MM.1S (cell line): ENCODE measurements around the gene MCL1.
A peak's percentile ranks its signal among the peaks of the same experiment; 100 is the strongest.

Source experiments
- DNase-seq: peaks from one replicate; pipeline ENCODE4 v3.0.0-alpha.2; 2015
- H2AFZ ChIP-seq: fragments of 300-600 bp; sonication (generic); 2 replicates; pipeline ENCODE4 v1.6.0; 2016; ENCODE audit warnings: antibody characterized with exemption, low read length
- H3F3A ChIP-seq: fragments of 300-600 bp; sonication (generic); 2 replicates; pipeline ENCODE4 v1.6.1; 2016; ENCODE audit warnings: mild to moderate bottlenecking, antibody characterized with exemption, low read length, moderate library complexity, mixed read lengths; ENCODE audit not compliant: insufficient read depth
- H3K27ac ChIP-seq: fragments of 300-600 bp; sonication (generic); 2 replicates; pipeline ENCODE4 v1.5.1; 2016; ENCODE audit warnings: mild to moderate bottlenecking, low read length
- H3K27me3 ChIP-seq: fragments of 300-600 bp; sonication (generic); replicated peaks from 2 replicates; pipeline ENCODE4 v1.6.0; 2016; ENCODE audit warnings: low read length; ENCODE audit not compliant: insufficient read depth
- H3K36me3 ChIP-seq: fragments of 300-600 bp; sonication (generic); replicated peaks from 2 replicates; pipeline ENCODE4 v1.6.1; 2016; ENCODE audit warnings: mild to moderate bottlenecking, low read length, mixed read lengths; ENCODE audit not compliant: insufficient read depth
- H3K4me1 ChIP-seq: fragments of 300-600 bp; sonication (generic); 2 replicates; pipeline ENCODE4 v1.6.1; 2016; ENCODE audit warnings: low read length, mixed read lengths
- H3K4me2 ChIP-seq: fragments of 300-600 bp; sonication (generic); 2 replicates; pipeline ENCODE4 v1.6.0; 2016; ENCODE audit warnings: low read depth, low read length
- H3K4me3 ChIP-seq: fragments of 300-600 bp; sonication (generic); 2 replicates; pipeline ENCODE4 v1.5.1; 2016; ENCODE audit warnings: low read length, mixed read lengths
- H3K79me2 ChIP-seq: fragments of 300-600 bp; sonication (generic); 2 replicates; pipeline ENCODE4 v1.6.1; 2016; ENCODE audit warnings: mixed run types, low read length, mixed read lengths
- H3K9ac ChIP-seq: fragments of 300-600 bp; sonication (generic); 2 replicates; pipeline ENCODE4 v1.6.1; 2016; ENCODE audit warnings: low read length, mixed read lengths
- H3K9me2 ChIP-seq: fragments of 300-600 bp; sonication (generic); replicated peaks from 2 replicates; pipeline ENCODE4 v1.6.1; 2016; ENCODE audit warnings: mild to moderate bottlenecking, low read length, mixed read lengths; ENCODE audit not compliant: insufficient read depth
- H3K9me3 ChIP-seq: fragments of 300-600 bp; sonication (generic); replicated peaks from 2 replicates; pipeline ENCODE4 v1.6.1; 2016; ENCODE audit warnings: mild to moderate bottlenecking, low read length, mixed read lengths; ENCODE audit not compliant: insufficient read depth
- H4K20me1 ChIP-seq: fragments of 300-600 bp; sonication (generic); 2 replicates; pipeline ENCODE4 v1.6.1; 2016; ENCODE audit warnings: mild to moderate bottlenecking, low read length, moderate library complexity, mixed read lengths; ENCODE audit not compliant: insufficient read depth
- EZH2 ChIP-seq: fragments of 300-600 bp; sonication (generic); optimal IDR thresholded peaks from 2 replicates; pipeline ENCODE3; 2017; ENCODE audit warnings: low read depth, mild to moderate bottlenecking, antibody characterized with exemption, low read length, mixed read lengths
- EZH2phosphoT487 ChIP-seq: fragments of 300-600 bp; sonication (generic); IDR thresholded peaks from 2 replicates; pipeline ENCODE4 v1.6.1; 2018; ENCODE audit warnings: antibody characterized with exemption, low read length
- TF ChIP-seq, protein P1 (sequence below): fragments of 300-600 bp; sonication (generic); IDR thresholded peaks from 2 replicates; pipeline ENCODE4 v1.5.1; 2016; ENCODE audit warnings: antibody characterized with exemption, low read length, mixed read lengths

Gene MCL1

DNA sequence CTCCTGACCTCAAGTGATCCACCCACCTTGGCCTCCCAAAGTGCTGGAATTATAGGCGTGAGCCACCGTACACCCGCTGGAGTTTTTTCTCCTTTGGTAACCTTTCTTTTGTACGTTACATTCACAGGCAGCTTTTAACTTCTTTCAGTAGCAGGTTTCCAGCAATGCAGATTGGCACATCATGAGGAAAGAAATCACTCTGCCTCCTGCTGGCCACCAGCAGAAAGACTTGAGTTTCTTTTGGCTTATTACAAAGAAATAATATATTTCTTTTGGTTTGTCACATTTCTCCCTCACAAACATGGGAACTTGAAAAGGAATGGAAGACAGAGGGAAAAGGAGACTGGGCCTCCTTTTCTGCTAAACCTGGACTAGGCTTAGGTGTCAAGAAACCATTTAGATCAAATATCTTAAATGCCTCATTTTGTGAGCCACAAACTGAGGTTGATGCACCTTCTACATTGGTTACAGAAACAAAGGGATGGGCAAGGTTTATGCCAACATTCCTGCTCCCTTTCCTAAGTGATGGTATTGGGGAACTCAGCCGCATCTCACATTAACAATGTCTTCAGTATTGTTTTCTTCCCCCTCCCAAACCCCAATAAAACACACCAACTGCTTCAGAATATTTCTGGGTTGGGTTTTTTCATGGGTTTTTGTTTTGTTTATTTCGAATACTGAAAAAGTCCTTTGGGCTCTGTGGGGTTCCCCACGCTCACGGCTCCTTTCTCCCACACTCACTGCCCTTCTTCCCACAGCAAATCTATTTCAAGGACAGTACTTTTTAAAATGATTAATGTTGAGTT, 42.3 kb upstream of the MCL1 start:
- Histone ChIP-seq H3F3A (peaks cover 17% of the 10 kb centered on the region), H3K4me2 (no peak overlapping the region), H3K9me2 (no peaks in the 10 kb centered on the region), H3K9me3 (no peaks in the 10 kb centered on the region), H4K20me1 (no peaks in the 10 kb centered on the region), H3K4me1 (0 out of 2 replicates have a peak, but pooled peaks cover 4% of the 10 kb centered on the region), H3K79me2 (peaks cover 48% of the 10 kb centered on the region), H3K27ac (peak overlapping the region; percentile 25; the same call in 1 of the 2 replicates), H3K36me3 (peaks cover 24% of the 10 kb centered on the region; the same call in 1 of the 2 replicates), H3K4me3 (no peak overlapping the region), H3K9ac (no peak overlapping the region), H2AFZ (no peak overlapping the region), H3K27me3 (no peaks in the 10 kb centered on the region)
- TF ChIP-seq, protein P1, sequence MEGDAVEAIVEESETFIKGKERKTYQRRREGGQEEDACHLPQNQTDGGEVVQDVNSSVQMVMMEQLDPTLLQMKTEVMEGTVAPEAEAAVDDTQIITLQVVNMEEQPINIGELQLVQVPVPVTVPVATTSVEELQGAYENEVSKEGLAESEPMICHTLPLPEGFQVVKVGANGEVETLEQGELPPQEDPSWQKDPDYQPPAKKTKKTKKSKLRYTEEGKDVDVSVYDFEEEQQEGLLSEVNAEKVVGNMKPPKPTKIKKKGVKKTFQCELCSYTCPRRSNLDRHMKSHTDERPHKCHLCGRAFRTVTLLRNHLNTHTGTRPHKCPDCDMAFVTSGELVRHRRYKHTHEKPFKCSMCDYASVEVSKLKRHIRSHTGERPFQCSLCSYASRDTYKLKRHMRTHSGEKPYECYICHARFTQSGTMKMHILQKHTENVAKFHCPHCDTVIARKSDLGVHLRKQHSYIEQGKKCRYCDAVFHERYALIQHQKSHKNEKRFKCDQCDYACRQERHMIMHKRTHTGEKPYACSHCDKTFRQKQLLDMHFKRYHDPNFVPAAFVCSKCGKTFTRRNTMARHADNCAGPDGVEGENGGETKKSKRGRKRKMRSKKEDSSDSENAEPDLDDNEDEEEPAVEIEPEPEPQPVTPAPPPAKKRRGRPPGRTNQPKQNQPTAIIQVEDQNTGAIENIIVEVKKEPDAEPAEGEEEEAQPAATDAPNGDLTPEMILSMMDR = peak; percentile 82
- TF ChIP-seq EZH2phosphoT487 (no peak), EZH2 (no peak)
- peak; percentile 69 for DNase-seq

DNA sequence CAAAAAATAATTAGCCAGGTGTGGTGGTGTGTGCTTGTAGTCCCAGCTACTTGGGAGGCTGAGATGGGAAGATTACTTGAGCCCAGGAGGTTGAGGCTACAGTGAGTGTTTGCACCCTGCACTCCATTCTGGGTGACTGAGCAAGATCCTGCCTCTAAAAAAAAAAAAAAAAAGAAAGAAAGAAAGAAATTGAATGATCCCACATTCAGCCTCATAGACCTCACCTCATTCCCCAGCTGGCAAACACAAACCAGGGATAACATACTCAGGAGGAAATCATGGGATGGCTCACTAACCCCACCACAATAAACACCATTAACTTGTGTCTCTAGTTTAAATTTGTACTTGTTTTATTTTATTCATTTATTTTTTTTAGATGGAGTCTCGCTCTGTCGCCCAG, 41.5 kb upstream of the MCL1 start:
- no peaks in the 10 kb centered on the region for H4K20me1 ChIP-seq
- peaks cover 19% of the 10 kb centered on the region; the same call in 1 of the 2 replicates for H3K36me3 ChIP-seq
- peaks cover 17% of the 10 kb centered on the region for H3F3A ChIP-seq
- H3K4me2 ChIP-seq = no peak overlapping the region
- TF ChIP-seq, protein P1 = no peak
- no peak for TF ChIP-seq EZH2
- no peak for TF ChIP-seq EZH2phosphoT487
- H3K27me3 ChIP-seq = no peaks in the 10 kb centered on the region
- H3K27ac ChIP-seq = no peak overlapping the region
- no peak overlapping the region for H3K4me3 ChIP-seq
- no peak for DNase-seq
- no peaks in the 10 kb centered on the region for H3K9me3 ChIP-seq
- 0 out of 2 replicates have a peak, but pooled peaks cover 4% of the 10 kb centered on the region for H3K4me1 ChIP-seq
- H3K9me2 ChIP-seq = no peaks in the 10 kb centered on the region
- no peak overlapping the region for H2AFZ ChIP-seq
- no peak overlapping the region for H3K9ac ChIP-seq
- H3K79me2 ChIP-seq = peaks cover 41% of the 10 kb centered on the region

GRCh38 chr1:150619576-150620509, 40.4 kb upstream of the MCL1 start:
- TF ChIP-seq, protein P1 = peak; percentile 20; the same call in 1 of the 2 replicates
- TF ChIP-seq EZH2phosphoT487 (no peak), EZH2 (no peak)
- H3K9me2 ChIP-seq = no peaks in the 10 kb centered on the region
- H3K36me3 ChIP-seq = peaks cover 18% of the 10 kb centered on the region; the same call in 1 of the 2 replicates
- H3K4me1 ChIP-seq = 0 out of 2 replicates have a peak, but pooled peaks cover 9% of the 10 kb centered on the region
- H3K79me2 ChIP-seq = peaks cover 33% of the 10 kb centered on the region; the same call in 1 of the 2 replicates
- no peak overlapping the region for H3K4me3 ChIP-seq
- H3K27me3 ChIP-seq = no peaks in the 10 kb centered on the region
- peaks cover 21% of the 10 kb centered on the region for H3F3A ChIP-seq
- no peak overlapping the region for H3K4me2 ChIP-seq
- no peak overlapping the region for H3K9ac ChIP-seq
- no peak for DNase-seq
- H2AFZ ChIP-seq = no peak overlapping the region
- no peak overlapping the region for H3K27ac ChIP-seq
- no peaks in the 10 kb centered on the region for H4K20me1 ChIP-seq
- H3K9me3 ChIP-seq = no peaks in the 10 kb centered on the region
